Adipose tissue (tissue), 3 donors: ENCODE results near the gene USP36. TPM values are rescaled to one million over a fixed set of nuclear protein-coding genes. Genes with fewer than 3 reads are reported as not detected.

ENCODE experiments used
- H3K27ac ChIP-seq: one replicate; pipeline ENCODE4 v1.5.1; 2013; ENCODE audit warnings: low read depth, low read length
- WGBS, 3 donors: extraction: QIAGEN DNeasy Blood & Tissue Kit; methylation state at CpG; one replicate each; pipeline ENCODE4 v1.1.7; 2013; 5-methylcytosine and 5-hydroxymethylcytosine counted together
- polyA plus RNA-seq, 3 donors: library from polyadenylated mRNA; stranded (reverse); fragments of 200-250 nt; gene quantifications; one replicate each; pipeline ENCODE4 v1.2.3, GENCODE V29; 2013
- donor health status: healthy with polysubstance abuse.
- donor health status: Bipolar disorder and iron deficiency.
- donor health status: healthy.

The USP36 gene
- polyA plus RNA-seq, 3 donors, result 22.2 to 47.1 (median 32.3) TPM

DNA sequence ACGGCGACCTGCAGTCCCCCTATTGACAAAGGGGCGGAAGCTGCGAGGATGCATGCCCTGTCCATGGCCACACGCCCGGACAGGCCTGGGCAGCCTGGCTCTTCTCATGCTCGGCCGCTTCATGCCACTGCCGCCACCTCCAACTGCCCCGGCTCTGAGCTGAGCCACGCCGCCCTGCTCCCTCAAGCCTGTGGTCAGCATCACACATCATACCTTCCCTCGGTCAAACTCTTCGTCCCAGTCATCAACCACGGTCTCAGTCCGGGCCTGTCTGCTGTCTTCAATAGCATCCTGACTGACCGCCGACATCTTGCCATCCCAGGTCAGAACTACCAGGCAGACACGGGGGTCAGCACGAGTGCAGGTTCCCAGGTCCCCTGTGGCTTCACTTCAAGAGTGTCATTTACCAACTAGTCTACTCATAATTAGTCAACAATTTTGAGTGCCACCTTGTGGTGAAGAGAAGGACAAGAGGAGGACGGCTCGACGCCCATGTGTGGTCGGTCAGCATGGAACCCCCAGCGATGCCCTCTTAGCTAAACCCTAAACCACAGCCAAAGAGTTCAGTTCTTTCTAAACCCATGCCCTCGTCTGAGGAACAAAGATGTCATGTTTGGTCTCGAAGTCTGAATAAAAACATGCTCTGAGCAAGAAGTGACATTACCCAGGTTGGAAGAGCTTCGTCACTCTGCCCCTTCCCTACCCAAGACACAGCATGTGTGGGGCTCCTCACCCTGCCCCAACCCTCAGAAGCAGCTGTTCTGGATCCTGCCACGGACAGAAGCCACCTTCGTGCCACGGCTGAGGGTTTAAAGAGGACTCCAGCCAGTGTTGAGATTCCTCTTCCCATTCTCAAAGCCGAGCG is 41.7 kb downstream of the USP36 start:
- 80 to 84% (median 83%) methylated on average over 33 of the region's 33 CpGs for WGBS, 3 donors

DNA sequence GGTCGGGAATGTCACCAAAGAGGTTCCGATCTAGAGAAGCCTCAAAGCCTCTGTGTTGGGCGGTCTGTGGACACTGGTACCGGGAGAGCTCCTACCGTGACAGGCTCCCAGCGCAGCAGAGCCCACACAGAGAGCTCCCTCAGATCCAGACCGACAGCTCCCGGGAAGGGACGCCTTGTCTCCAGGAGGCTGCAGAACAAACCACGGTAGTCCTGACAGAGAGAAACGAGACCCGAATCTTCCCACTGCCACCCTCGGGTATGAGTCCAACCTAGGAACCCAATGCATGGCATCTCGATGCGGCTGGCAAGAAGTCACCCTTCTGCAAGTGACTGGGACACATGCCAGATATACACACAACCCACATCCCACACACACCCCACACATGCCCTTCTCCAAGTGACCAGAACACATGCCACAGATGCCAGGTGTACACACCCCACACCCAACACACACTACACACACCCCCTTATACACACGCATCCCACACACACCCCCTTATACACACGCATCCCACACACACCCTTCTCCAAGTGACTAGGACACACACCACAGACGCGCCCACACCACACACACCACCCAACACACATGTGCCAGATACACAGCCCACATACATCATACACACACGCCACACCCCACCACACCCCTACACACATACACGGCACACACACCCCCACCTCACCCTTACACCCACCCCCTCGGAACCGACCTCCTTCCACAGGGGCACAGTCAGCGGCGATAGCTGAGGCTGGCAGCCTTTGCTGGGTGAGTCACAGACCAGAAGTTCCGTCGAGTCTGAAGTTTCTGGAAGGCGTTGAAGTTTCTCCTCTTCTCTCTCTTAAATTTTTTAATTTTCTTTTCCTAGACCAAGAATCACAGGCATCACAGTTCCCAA is 42.7 kb downstream of the USP36 start:
- no peak overlapping the region for H3K27ac ChIP-seq
- 84 to 91% (median 88%) methylated on average over 28 of the region's 28 CpGs for WGBS, 3 donors

More for the DNA sequence above, 41.7 kb downstream of the USP36 start:
- no peak overlapping the region for H3K27ac ChIP-seq

- no peak overlapping the region for H3K27ac ChIP-seq
- WGBS, 3 donors, result 88 to 92% (median 90%) methylated on average over 11 of the region's 11 CpGs
These were observed 43.4 kb downstream of the USP36 start for GRCh38 chr17:78797213-78797612.

DNA sequence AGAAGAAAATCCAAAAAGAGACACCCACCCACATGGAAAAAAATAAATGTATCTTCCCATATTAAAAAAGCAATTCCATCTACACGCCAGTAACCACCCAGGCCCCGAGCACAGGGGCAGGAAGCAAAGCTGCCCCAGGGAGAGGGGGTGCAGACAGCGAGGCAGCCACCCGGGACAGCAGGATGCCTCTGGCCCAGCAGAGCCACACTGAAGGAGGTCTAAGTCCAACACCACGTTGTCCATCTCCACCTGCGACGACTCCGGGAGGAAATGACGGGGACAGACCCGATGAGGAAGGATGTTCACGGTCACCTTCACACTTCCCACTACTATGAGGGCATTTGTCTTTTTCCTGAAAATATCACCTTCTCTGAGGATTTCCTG is 44.1 kb downstream of the USP36 start:
- WGBS, 3 donors, result 62 to 77% (median 69%) methylated on average over 11 of the region's 11 CpGs
- H3K27ac ChIP-seq, result no peak overlapping the region

DNA sequence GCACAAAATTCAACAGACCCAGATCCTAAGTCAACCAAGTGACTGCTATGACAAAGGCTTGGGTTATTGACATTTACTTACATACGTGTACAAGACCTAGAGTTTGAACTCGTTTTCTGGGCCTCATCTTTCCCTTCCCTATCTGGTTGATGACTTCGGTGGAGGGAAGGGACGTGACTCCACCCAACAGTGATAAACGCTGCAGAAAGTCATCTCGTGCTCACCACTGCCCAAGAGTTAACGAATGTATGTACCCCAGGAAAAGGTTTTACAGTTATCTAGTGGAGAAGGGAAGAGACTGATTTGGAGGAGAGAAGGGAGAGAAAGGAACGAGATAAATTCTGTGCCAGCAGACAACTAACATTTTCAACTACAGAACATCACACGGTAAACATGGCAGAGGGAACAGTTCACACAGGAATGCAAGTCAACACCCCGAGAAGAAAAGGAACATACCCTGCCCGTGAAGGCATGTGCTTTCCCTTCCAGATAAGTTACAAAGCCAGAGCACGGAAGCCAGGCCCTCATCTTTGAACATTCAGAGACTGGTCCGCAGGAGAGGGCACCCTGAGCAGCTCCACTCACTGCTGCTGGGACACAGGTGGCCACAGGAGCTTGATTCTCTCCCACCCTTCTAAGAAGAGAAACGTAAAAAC is 44.6 kb downstream of the USP36 start:
- no peak overlapping the region for H3K27ac ChIP-seq
- WGBS, 3 donors, result 82 to 87% (median 86%) methylated on average over 14 of the region's 14 CpGs

GRCh38 chr17:78794864-78795640 is 45.6 kb downstream of the USP36 start:
- WGBS, 3 donors, result 90 to 95% (median 95%) methylated on average over 20 to 22 of the region's 22 CpGs
- no peak overlapping the region for H3K27ac ChIP-seq

- whole genome bisulfite sequencing, 3 donors, result 92% methylated on average over 16 of the region's 16 CpGs
- no peak overlapping the region for H3K27ac ChIP-seq
These were observed 46.2 kb downstream of the USP36 start for GRCh38 chr17:78794399-78794798.

- WGBS, 3 donors, result 79 to 95% (median 93%) methylated on average over 6 of the region's 6 CpGs
These were observed 46.6 kb downstream of the USP36 start for GRCh38 chr17:78793968-78794367.

DNA sequence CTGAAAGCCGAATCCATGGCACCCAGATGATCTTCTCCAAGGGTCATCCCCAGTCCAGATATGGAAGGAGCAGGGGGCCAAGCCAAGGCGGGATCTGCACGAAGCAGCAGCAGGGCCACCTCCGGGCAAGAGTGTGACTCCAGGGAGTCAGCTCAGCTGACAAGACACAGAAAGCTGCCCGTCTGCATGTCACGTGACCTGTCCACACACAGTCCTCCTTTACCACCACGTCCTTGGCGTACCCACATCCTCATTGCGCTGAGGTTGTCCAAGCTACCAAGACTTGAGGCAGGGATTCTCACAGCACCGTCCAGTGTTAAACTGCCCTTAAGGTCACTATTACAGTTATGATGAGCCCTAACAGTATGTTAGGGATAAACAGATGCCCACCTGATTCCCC is 47.2 kb downstream of the USP36 start:
- 83 to 95% (median 84%) methylated on average over 10 of the region's 10 CpGs for WGBS, 3 donors
- no peak overlapping the region for H3K27ac ChIP-seq

More at GRCh38 chr17:78793968-78794367, 46.6 kb downstream of the USP36 start:
- no peak overlapping the region for H3K27ac ChIP-seq

GRCh38 chr17:78791840-78792709 is 48.5 kb downstream of the USP36 start:
- WGBS, 3 donors, result 82 to 87% (median 85%) methylated on average over 11 of the region's 11 CpGs
- no peak overlapping the region for H3K27ac ChIP-seq

DNA sequence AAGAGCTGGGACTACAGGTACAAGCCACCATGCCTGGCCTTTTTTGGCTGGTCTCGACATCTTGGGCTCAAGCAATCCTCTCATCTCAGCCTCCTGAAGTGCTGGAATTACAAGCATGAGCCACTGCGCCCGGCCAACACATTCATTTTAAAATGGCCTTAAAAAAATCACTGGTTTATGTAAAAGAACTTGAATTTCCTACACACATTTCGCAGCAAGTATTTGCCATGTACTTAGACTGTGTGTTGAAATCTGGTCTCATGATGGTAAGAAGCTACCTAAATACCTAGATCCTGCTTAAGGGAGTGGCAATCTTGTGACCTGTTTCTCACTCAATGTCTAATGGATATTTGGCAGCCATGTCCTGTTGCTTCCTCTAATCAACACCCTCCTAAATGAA is 50.1 kb downstream of the USP36 start:
- WGBS, 3 donors, result 95% methylated on average over 4 of the region's 4 CpGs
- H3K27ac ChIP-seq, result no peak overlapping the region

GRCh38 chr17:78789663-78790181 is 50.9 kb downstream of the USP36 start:
- no peak overlapping the region for H3K27ac ChIP-seq
- 21 to 71% (median 58%) methylated on average over 14 of the region's 14 CpGs for WGBS, 3 donors

- H3K27ac ChIP-seq, result no peak overlapping the region
- 54 to 86% (median 83%) methylated on average over 5 of the region's 5 CpGs for WGBS, 3 donors
These were observed 51.4 kb downstream of the USP36 start for GRCh38 chr17:78789149-78789662.

DNA sequence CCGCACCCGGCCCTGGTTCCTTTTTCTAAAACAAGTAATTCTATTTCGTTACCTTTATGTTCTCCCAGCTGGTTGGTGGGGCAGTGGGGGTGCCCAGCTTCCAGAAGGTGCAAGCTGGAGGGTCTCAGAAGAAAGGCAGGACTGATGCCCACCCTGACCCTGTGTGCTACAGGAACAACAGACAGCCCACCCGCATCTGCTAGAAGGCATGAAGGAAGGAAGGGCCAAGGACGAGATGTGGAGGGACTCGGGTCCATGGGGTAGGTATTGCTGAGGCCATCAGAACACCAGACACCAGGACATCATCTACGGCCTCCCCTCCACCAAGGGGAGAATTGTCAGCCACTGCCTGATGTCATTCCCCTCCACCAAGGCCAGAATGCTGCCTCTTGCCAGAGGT is 52.2 kb downstream of the USP36 start:
- 86 to 98% (median 90%) methylated on average over 7 of the region's 7 CpGs for WGBS, 3 donors
- no peak overlapping the region for H3K27ac ChIP-seq

- no peak overlapping the region for H3K27ac ChIP-seq
- 74 to 95% (median 89%) methylated on average over 7 of the region's 7 CpGs for WGBS, 3 donors
These were observed 53.2 kb downstream of the USP36 start for GRCh38 chr17:78787444-78787843.

DNA sequence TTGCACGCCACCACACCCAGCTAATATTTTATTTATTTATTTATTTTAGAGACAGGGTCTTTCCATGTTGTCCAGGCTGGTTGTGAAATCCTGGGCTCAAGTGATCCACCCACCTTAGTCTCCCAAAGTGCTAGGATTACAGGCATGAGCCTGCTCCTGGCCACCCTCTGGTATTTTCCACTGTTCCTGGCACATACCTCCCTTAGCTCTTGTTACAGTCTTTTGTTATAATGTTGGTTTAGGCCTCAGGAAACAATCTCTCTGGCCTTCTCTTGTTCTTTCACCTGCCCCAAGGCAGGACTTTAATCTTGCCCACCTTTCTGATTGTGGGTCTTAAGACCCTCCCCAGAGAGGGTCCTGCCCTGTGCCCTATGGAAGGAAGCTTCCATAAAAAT is 55.0 kb downstream of the USP36 start:
- 93 to 96% (median 95%) methylated on average over 1 of the region's 1 CpG for WGBS, 3 donors
- H3K27ac ChIP-seq, result no peak overlapping the region
